B cell (primary cell): Measurements from ENCODE around the gene DPT.

Experiments
- EZH2 ChIP-seq: IDR thresholded peaks from 2 replicates; pipeline ENCODE4 v1.6.1; 2012; ENCODE audit warnings: borderline replicate concordance, low read depth, mild to moderate bottlenecking, moderate library complexity, low read length; ENCODE audit not compliant: insufficient read depth, poor library complexity, severe bottlenecking
- TF ChIP-seq, protein P1 (sequence below): fragments of 200-600 bp; IDR thresholded peaks from one replicate; pipeline ENCODE4 v1.8.0; 2022; ENCODE audit warnings: antibody characterized with exemption, mild to moderate bottlenecking

- TF ChIP-seq EZH2 = no peak
- TF ChIP-seq, protein P1, sequence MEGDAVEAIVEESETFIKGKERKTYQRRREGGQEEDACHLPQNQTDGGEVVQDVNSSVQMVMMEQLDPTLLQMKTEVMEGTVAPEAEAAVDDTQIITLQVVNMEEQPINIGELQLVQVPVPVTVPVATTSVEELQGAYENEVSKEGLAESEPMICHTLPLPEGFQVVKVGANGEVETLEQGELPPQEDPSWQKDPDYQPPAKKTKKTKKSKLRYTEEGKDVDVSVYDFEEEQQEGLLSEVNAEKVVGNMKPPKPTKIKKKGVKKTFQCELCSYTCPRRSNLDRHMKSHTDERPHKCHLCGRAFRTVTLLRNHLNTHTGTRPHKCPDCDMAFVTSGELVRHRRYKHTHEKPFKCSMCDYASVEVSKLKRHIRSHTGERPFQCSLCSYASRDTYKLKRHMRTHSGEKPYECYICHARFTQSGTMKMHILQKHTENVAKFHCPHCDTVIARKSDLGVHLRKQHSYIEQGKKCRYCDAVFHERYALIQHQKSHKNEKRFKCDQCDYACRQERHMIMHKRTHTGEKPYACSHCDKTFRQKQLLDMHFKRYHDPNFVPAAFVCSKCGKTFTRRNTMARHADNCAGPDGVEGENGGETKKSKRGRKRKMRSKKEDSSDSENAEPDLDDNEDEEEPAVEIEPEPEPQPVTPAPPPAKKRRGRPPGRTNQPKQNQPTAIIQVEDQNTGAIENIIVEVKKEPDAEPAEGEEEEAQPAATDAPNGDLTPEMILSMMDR = no peak
These were observed 20.2 kb downstream of the DPT start for GRCh38 chr1:168708698-168709404.
